ENCODE measurements around the gene ANAPC5.
"Not testable (repeated sequence)": the region's sequence is repeated elsewhere in the genome, so short reads cannot be mapped to it uniquely, and the experiment has no call there.

Gene ANAPC5

DNA sequence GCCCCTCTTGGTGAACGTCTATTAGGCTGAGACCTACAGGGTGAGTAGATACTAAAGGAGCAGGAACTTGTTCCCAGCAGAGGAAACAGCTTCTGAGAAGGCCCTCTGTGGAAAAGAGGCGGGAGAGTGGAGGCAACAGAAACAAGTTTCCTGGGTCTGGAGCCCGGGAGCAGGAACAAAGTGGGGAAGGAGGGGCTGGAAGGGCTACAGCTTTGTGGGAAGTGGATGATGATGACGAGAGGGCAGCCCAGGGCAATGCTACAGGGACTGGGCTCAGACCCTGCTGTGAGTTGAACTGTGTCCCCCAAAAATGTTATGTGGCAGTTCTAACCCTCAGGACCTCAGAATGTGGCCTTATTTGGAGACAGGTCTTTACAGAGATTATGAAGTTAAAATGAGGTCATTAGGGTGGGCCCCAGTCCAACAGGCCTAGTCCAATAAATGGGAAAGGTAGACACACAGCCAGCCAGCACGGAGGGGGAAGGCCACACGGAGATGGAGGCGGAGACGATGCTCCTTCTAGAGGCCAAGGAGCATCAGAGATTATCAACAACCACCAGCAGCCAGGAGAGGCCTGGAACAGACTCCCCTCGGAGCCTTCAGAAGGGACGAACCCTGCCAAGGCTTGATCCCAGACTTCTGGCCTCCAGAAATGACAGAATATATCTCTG, 70.0 kb downstream of the ANAPC5 start:
- Histone ChIP-seq H3K27me3 (ENCODE audit: low read depth, low read length) (no peaks in the 10 kb centered on the region), H3K27ac (ENCODE audit: low read length) (no peak overlapping the region), H3K4me3 (ENCODE audit: low read depth in 1 of 2, low read length in 2 of 2) (no peak overlapping the region), H3K9me3 (ENCODE audit: control insufficient read depth in 1 of 2, low read length in 2 of 2) (no peaks in the 10 kb centered on the region), H3K4me1 (ENCODE audit: control insufficient read depth in 1 of 2, insufficient read depth in 2 of 2, low read length in 2 of 2) (peaks cover 9 to 20% of the 10 kb centered on the region in 2 donors), H3K36me3 (ENCODE audit: control insufficient read depth in 1 of 2, insufficient read depth in 2 of 2, low read length in 2 of 2) (no peaks in the 10 kb centered on the region)

DNA sequence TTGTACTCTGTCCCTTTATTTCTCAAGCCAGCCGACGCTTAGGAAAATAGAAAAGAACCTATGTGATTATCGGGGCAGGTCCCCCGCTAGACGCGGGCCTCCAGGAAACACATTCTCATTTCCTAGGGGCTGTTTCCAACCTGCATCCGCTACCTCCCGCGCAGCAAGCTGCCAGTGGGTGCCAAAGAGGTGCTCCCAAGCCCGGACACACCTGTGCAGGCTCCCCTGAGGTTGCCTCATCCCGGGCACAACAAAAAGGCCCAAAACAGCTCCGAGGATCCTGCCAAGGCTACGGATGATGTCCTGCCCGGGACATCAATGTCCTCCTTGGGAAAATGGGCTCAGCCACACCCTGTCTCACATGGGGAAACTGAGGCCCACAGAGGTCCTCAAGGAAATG, 71.1 kb downstream of the ANAPC5 start:
- peaks cover 9 to 20% of the 10 kb centered on the region in 2 donors for H3K4me1 ChIP-seq (ENCODE audit: control insufficient read depth in 1 of 2, insufficient read depth in 2 of 2, low read length in 2 of 2)
- not testable (repeated sequence) for H3K4me3 ChIP-seq (ENCODE audit: low read depth in 1 of 2, low read length in 2 of 2); H3K36me3 ChIP-seq (ENCODE audit: control insufficient read depth in 1 of 2, insufficient read depth in 2 of 2, low read length in 2 of 2); H3K27me3 ChIP-seq (ENCODE audit: low read depth, low read length); H3K9me3 ChIP-seq (ENCODE audit: control insufficient read depth in 1 of 2, low read length in 2 of 2); H3K27ac ChIP-seq (ENCODE audit: low read length)

DNA sequence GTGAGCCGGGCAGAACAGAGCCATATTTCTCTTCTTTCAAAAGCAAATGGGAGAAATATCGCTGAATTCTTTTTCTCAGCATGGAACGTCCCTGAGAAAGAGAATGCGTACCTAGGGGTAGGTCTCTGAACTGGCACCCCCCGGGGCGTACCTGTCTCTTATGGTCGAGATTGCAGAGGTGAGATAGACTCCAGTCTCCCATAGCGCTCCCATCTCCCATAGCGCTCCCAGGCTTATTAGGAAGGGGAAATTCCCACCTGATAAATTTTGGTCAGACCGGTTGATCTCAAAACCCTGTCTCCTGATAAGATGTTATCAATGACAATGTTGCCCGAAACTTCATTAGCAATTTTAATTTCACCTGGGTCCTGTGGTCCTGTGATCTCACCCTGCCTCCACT, 71.7 kb downstream of the ANAPC5 start:
- H3K27ac ChIP-seq (ENCODE audit: low read length); H3K4me3 ChIP-seq (ENCODE audit: low read depth in 1 of 2, low read length in 2 of 2); H3K36me3 ChIP-seq (ENCODE audit: control insufficient read depth in 1 of 2, insufficient read depth in 2 of 2, low read length in 2 of 2); H3K27me3 ChIP-seq (ENCODE audit: low read depth, low read length); H3K9me3 ChIP-seq (ENCODE audit: control insufficient read depth in 1 of 2, low read length in 2 of 2): not testable (repeated sequence)
- peaks cover 9 to 20% of the 10 kb centered on the region in 2 donors for H3K4me1 ChIP-seq (ENCODE audit: control insufficient read depth in 1 of 2, insufficient read depth in 2 of 2, low read length in 2 of 2)

DNA sequence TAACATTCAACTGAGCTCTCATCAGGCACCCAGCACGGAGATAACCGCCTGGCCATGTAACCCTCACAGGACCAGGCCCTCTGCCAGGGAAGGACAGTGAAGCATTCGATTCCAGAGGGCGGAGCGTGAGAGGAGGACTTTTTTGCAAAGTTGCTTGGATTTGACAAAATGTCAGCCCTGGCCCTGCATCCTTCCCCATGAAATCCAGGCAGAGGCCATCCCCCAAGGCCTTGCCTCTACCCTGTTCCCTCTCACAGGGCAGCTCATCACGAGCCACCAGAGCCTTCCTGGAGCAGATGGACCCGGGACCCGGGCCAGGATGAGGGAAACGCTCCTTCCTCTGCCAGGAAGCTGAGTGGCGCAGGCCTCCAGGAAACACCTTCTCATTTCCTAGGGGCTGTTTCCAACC, 72.7 kb downstream of the ANAPC5 start:
- peak overlapping the region in 1 of 2 donors; percentile 20 for H3K4me3 ChIP-seq (ENCODE audit: low read depth in 1 of 2, low read length in 2 of 2)
- no peaks in the 10 kb centered on the region for H3K9me3 ChIP-seq (ENCODE audit: control insufficient read depth in 1 of 2, low read length in 2 of 2)
- H3K4me1 ChIP-seq (ENCODE audit: control insufficient read depth in 1 of 2, insufficient read depth in 2 of 2, low read length in 2 of 2), result peaks cover 9 to 20% of the 10 kb centered on the region in 2 donors
- H3K36me3 ChIP-seq (ENCODE audit: control insufficient read depth in 1 of 2, insufficient read depth in 2 of 2, low read length in 2 of 2), result no peaks in the 10 kb centered on the region
- no peaks in the 10 kb centered on the region for H3K27me3 ChIP-seq (ENCODE audit: low read depth, low read length)
- H3K27ac ChIP-seq (ENCODE audit: low read length), result peak overlapping the region; percentile 14

DNA sequence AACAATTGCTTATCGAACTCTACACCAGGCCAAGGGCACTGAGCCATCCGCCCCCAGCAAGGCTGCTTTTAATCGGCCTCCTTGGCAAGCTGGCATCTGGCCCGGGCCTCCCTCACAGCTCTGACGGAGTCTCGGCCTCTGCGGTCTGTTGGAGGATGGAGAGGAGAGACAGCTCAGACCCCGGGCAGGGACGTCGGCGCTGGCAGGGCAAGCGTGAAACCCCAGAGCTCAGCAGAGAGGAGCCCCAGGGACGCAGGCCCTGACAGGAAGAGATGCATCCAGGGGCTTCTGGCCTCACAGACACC, 73.2 kb downstream of the ANAPC5 start:
- Histone ChIP-seq H3K27ac (ENCODE audit: low read length) (peak overlapping the region; percentile 16), H3K4me3 (ENCODE audit: low read depth in 1 of 2, low read length in 2 of 2) (peak overlapping the region in 1 of 2 donors; percentile 20), H3K36me3 (ENCODE audit: control insufficient read depth in 1 of 2, insufficient read depth in 2 of 2, low read length in 2 of 2) (peaks cover 0 to 4% of the 10 kb centered on the region in 2 donors), H3K4me1 (ENCODE audit: control insufficient read depth in 1 of 2, insufficient read depth in 2 of 2, low read length in 2 of 2) (peaks cover 9 to 20% of the 10 kb centered on the region in 2 donors), H3K9me3 (ENCODE audit: control insufficient read depth in 1 of 2, low read length in 2 of 2) (no peaks in the 10 kb centered on the region), H3K27me3 (ENCODE audit: low read depth, low read length) (no peaks in the 10 kb centered on the region)

DNA sequence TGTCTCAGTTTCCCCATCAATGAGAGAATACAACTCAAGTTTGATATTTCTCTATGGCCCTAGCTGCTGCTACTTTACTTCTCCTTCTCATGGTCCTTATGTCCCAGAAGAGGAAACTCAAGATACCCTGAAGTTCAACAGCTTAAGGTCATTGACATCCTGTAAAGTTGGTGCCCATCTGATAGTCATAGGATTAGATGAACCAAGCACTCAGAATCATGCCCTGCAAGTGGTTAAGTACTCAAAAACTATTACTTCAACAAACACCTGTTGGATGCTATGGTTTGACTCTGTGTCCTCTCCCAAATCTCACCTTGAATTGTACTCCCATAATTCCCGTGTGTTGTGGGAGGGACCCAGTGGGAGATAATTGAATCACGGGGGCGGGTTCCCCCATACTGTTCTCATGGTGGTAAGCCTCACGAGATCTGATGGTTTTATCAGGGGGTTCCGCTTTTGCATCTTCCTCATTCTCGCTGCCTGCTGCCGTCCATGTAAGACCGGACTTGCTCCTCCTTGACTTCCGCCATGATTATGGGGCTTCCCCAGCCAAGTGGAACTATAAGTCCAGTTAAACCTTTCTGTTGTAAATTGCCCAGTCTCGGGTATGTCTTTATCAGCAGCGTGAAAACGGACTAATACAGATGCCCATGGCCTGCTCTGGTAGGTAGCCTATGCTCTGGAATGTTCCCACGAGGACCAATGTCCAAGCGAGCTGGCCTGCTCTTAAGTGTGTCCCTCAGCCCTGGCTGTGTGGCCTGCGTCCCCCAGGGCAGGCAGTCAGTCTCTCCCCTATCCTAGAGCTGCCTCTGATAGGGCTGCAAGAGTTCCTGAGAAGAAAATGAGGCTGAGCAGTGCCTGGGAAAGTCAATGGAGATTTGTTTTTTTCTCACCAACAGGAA, 73.8 kb downstream of the ANAPC5 start:
- Histone ChIP-seq H3K4me1 (ENCODE audit: control insufficient read depth in 1 of 2, insufficient read depth in 2 of 2, low read length in 2 of 2) (peaks cover 9 to 20% of the 10 kb centered on the region in 2 donors), H3K36me3 (ENCODE audit: control insufficient read depth in 1 of 2, insufficient read depth in 2 of 2, low read length in 2 of 2) (peaks cover 0 to 10% of the 10 kb centered on the region in 2 donors)

DNA sequence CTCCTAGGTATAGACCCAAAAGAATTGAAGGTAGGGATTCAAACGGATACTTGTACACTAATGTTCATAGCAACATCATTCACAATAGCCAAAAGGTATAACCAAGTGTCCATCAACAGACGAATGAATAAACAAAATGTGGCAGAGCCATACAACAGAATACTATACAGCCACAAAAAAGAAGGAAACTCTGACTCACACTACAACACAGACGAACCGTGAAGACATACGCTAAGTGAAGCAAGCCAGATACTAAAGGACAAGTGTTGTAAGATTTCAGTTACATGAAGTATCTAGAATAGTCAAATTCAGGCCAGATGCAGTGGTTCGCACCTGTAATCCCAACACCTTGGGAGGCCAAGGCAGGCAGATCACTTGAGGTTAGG, 74.8 kb downstream of the ANAPC5 start:
- Histone ChIP-seq H3K4me3 (ENCODE audit: low read depth in 1 of 2, low read length in 2 of 2) (no peak overlapping the region), H3K4me1 (ENCODE audit: control insufficient read depth in 1 of 2, insufficient read depth in 2 of 2, low read length in 2 of 2) (peaks cover 9 to 17% of the 10 kb centered on the region in 2 donors), H3K27me3 (ENCODE audit: low read depth, low read length) (no peaks in the 10 kb centered on the region), H3K36me3 (ENCODE audit: control insufficient read depth in 1 of 2, insufficient read depth in 2 of 2, low read length in 2 of 2) (peaks cover 7 to 17% of the 10 kb centered on the region in 2 donors), H3K27ac (ENCODE audit: low read length) (no peak overlapping the region), H3K9me3 (ENCODE audit: control insufficient read depth in 1 of 2, low read length in 2 of 2) (no peaks in the 10 kb centered on the region)

More for the DNA sequence above, 73.8 kb downstream of the ANAPC5 start:
- H3K4me3 ChIP-seq (ENCODE audit: low read depth in 1 of 2, low read length in 2 of 2), result peak overlapping the region in 1 of 2 donors; percentile 20
- H3K27ac ChIP-seq (ENCODE audit: low read length), result peak overlapping the region; percentile 16
- H3K9me3 ChIP-seq (ENCODE audit: control insufficient read depth in 1 of 2, low read length in 2 of 2), result no peaks in the 10 kb centered on the region
- H3K27me3 ChIP-seq (ENCODE audit: low read depth, low read length), result no peaks in the 10 kb centered on the region

DNA sequence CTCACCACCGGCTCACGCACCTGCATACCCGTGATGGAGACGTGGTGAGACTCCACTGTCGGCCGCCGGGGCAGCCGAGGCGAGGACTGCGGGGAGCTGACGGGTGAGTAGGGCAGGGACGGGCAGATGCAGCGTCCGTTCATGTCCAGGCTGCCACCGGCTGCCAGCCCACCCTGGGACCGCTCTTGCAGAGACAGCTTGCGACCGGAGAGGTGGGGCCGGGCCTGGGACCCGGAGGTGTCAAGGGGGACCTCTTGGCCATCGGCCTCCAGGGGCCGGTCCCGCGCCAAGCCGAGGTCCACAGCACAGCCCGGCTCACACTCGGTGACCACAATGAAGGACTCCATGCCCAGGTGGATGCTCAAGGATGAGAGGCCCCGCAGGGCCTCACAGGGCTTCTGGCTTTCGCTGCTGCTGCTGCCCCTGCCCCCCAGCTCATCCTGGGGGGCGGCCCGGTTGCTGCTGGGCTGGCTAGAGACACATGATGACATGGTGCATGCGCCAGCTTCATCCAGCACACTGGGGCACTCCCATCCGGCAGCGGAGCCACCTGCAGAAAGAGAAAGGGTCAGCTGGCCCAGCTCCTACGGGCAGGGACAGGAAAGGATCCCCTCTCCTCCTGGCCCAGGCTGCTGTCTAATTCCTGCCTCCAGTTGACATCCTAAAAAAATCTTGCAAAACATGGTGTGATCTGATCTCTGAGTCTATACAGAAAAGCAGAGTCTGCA, 78.0 kb downstream of the ANAPC5 start:
- Histone ChIP-seq H3K4me1 (ENCODE audit: control insufficient read depth in 1 of 2, insufficient read depth in 2 of 2, low read length in 2 of 2) (peaks cover 6 to 7% of the 10 kb centered on the region in 2 donors), H3K27me3 (ENCODE audit: low read depth, low read length) (no peaks in the 10 kb centered on the region), H3K9me3 (ENCODE audit: control insufficient read depth in 1 of 2, low read length in 2 of 2) (no peaks in the 10 kb centered on the region), H3K36me3 (ENCODE audit: control insufficient read depth in 1 of 2, insufficient read depth in 2 of 2, low read length in 2 of 2) (peaks cover 17 to 23% of the 10 kb centered on the region in 2 donors), H3K27ac (ENCODE audit: low read length) (no peak overlapping the region), H3K4me3 (ENCODE audit: low read depth in 1 of 2, low read length in 2 of 2) (no peak overlapping the region)

DNA sequence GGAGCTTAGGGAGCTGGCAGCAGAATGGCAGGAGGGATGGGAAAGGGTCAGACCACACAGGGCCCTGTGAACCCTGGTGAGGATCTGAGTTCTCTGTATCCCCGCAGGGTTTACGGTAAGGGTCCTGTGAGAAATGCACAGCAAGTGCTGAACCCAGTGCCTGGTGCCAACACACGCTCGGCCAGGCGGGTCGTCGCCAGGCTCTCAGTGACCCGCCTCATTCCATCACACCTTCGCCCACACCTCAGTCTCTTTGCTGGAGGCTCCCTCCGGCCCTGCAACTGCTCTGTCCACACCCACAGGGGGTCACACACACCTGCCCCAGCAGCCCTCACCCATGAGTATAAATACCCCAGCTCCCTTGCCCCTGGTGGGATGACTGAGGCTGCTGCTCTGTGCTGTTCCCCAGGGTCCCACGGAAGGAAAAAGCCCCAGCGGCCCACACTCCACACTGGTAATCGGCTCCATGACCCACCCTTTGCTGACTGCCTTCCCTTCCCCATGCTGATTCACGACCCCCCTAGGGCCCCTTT, 78.8 kb downstream of the ANAPC5 start:
- peaks cover 21 to 30% of the 10 kb centered on the region in 2 donors for H3K36me3 ChIP-seq (ENCODE audit: control insufficient read depth in 1 of 2, insufficient read depth in 2 of 2, low read length in 2 of 2)
- H3K27me3 ChIP-seq (ENCODE audit: low read depth, low read length), result no peaks in the 10 kb centered on the region
- no peaks in the 10 kb centered on the region for H3K9me3 ChIP-seq (ENCODE audit: control insufficient read depth in 1 of 2, low read length in 2 of 2)
- H3K27ac ChIP-seq (ENCODE audit: low read length), result no peak overlapping the region
- no peaks in the 10 kb centered on the region for H3K4me1 ChIP-seq (ENCODE audit: control insufficient read depth in 1 of 2, insufficient read depth in 2 of 2, low read length in 2 of 2)
- H3K4me3 ChIP-seq (ENCODE audit: low read depth in 1 of 2, low read length in 2 of 2), result no peak overlapping the region

DNA sequence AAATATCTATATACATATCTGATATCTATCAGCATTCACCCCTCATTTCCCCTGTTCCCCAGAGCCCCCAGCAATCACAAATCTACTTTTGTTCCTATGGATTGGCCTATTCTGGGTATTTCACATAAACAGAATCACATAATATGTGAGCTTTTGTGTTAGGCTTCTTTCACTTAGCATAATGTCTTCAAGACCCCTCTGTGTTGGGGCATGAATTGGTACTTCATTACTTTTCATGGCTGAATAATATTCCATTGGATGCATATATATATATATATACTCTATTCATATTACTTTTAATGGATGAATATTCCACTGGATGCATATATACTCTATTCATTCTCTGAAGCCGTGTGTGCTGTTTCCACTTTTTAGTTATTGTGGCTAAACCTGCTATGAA, 84.4 kb downstream of the ANAPC5 start:
- Histone ChIP-seq H3K9me3 (ENCODE audit: control insufficient read depth in 1 of 2, low read length in 2 of 2) (no peaks in the 10 kb centered on the region), H3K4me3 (ENCODE audit: low read depth in 1 of 2, low read length in 2 of 2) (no peak overlapping the region), H3K27me3 (ENCODE audit: low read depth, low read length) (no peaks in the 10 kb centered on the region), H3K4me1 (ENCODE audit: control insufficient read depth in 1 of 2, insufficient read depth in 2 of 2, low read length in 2 of 2) (no peaks in the 10 kb centered on the region), H3K36me3 (ENCODE audit: control insufficient read depth in 1 of 2, insufficient read depth in 2 of 2, low read length in 2 of 2) (peaks cover 23 to 43% of the 10 kb centered on the region in 2 donors), H3K27ac (ENCODE audit: low read length) (no peak overlapping the region)

DNA sequence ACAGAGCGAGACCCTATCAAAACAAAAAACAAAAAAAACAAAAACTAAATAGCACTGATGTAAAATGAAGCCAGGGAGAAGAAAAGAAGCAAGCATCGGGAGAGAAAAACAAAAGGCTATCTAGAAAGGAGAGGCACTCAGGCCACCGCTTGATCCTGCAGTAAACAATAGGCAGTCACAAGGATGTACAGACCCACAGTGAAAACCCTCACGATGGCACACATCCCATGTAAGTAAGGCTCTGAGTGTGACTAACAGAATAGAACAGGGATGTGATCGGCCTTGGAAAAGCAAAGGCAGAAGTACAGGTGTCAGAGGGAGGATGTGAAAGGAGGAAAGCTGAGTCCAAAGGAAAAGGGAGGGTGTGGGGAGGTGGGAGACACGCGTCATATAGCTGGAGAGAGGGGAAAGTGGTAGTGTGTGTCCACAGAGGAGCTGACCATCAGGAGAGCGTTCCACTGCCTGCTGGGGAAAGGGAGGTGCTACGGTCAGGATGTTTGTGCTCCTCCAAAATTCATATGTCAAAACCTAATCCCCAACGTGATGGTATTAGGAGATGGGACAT, 87.2 kb downstream of the ANAPC5 start:
- H3K36me3 ChIP-seq (ENCODE audit: control insufficient read depth in 1 of 2, insufficient read depth in 2 of 2, low read length in 2 of 2), result peaks cover 26 to 68% of the 10 kb centered on the region in 2 donors
- H3K4me3 ChIP-seq (ENCODE audit: low read depth in 1 of 2, low read length in 2 of 2), result no peak overlapping the region
- no peaks in the 10 kb centered on the region for H3K4me1 ChIP-seq (ENCODE audit: control insufficient read depth in 1 of 2, insufficient read depth in 2 of 2, low read length in 2 of 2)
- H3K9me3 ChIP-seq (ENCODE audit: control insufficient read depth in 1 of 2, low read length in 2 of 2), result no peaks in the 10 kb centered on the region
- no peaks in the 10 kb centered on the region for H3K27me3 ChIP-seq (ENCODE audit: low read depth, low read length)
- H3K27ac ChIP-seq (ENCODE audit: low read length), result no peak overlapping the region
